GM18502 (cell line): Measurements from ENCODE around the gene BLNK.

Experiments
- ATAC-seq: cut with Tn5 transposase; IDR thresholded peaks from one replicate; pipeline ENCODE4 v1.9.1; 2021; ENCODE audit warnings: mild to moderate bottlenecking; ENCODE audit not compliant: unreplicated experiment, poor library complexity

Gene BLNK

DNA sequence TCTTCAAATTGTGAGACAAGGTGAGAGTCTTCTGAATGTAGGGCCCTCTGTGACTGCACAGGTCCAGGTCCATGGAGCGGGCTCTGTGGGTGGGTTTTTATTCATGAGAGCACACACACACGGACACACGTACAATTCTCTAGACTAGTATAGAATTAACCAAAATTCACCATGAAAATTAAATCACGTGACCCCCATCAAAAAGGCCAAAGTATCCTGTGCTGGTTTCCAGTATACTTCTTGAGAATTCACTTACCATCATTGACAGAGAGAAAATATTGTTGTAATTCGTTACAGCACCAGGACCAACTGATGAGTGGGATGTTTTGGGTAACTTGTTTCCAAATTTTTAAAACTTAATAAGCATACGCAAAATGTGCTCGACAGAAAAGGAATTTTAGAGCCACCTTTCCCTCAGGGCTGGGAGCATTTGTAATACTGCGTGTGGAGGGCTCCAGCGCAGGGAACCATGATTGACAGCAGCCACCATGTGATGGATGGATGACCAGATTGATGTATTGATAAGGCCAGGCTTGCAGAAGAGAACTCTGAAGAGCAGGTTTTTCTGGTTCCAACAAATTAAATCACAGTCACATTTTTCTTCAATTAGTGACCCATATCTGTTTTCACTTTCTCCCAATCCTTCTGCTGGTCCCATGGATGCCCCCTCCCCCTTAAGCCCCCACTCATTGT is 18.0 kb upstream of the BLNK start:
- no peak for ATAC-seq

DNA sequence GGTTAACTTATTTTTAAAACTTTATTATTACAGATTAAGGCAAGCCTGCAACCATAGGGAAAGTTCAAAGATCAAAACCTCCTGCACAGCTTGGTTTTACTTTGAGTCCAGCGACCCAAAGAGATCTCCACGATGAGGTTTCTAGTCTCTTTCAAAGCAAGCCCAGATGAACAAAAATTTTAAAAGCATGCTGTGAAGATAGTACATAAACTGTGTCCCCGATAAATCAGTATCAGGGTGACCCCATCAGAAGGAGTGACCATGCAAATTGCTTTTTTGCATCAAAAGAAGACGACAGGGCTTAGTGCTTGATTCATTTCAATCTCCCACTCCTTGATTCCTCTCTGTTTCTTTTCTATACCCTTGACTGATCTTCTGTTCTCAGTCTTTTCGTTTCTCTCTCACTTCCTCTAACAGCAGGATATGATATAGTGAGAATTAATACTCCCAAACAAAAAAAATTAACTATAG is 16.8 kb upstream of the BLNK start:
- peak; percentile 79 for ATAC-seq

DNA sequence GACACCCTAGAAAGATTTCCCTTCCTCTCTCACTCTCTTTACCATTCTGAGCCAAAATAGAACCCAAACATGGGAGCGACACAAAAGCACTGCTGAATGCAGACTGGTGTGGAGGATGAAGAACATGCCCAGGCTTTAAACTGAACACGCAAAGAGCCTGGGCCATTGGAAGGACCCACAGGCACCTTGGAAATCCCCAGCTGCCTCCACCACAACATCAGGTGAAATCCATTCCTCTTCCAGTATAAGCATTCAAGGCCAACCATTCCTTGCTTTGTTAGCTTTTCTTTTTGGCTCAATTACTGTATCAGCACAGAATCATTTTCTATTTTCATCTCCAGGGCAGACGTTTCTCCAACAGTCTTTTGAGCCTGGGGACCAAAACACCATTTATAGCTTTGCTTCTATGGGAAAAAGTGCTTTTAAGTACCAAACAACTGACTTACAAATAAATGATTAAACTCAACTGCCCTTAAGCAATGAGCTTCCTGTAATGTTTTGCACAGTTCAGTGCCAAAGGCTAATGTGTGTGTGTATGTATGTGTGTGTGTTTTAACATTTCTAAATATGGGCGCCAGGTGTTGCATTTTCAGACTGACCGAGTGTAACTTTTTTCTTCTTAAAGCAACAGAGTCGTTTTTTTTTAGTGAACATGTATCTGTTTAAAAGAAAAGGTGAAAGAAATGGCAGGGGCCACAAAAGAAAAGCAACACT is 16.2 kb upstream of the BLNK start:
- ATAC-seq, result peak; percentile 50

DNA sequence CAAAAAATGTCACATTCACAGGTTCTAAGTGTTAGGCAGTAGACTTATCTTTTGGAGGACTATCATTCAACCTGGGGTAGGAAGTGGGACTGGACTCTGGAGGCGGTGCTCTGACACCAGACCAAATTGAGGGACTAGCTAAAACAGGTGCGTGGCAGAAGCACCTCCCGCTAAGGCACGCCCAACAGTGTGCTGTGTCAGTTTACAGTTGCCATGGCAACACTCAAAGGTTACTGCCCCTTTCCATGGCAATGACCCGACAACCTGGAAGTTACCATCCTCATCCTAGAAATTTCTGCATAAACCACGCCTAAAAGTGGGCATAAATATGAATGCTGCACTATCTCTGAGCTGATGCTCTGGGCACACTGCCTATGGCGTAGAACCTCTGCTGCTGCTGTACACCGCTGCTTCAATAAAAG is 14.0 kb upstream of the BLNK start:
- no peak for ATAC-seq

DNA sequence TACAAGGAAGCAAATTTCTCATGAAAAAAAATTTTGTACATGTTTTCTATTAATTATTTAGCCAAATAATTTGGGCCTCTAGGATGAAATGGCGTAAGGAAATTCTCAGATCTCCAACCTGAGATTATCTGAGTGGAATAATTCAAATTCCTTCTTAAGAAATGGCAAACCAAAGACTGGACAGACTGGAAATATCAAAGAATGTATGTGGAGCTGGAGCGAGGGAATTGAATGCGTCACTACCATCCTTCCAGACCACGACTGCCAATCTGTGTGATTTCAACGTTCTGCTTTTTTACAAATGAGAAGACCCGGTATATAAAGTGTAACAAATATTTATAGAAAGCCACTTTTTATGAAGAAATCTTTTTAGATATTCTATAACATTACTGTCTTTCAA is 12.4 kb upstream of the BLNK start:
- ATAC-seq, result no peak

DNA sequence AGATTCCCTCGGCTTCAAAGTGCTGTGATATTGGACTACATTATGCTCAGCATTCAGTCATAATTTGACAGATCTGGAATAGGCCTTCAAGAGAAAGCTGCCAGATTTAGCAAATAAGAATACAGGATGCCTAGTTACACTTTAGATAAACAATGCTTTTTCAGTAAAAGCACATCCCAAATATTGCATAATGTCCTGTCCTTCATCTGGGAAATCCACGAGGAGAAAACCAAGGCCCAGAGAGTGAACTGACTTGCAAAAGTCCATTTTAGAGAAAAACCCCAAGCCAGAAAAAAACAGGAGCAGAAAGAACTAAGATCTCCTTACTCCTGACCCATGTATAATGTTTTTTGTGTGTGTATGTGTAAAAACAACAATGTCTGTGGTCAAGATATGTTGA is 12.0 kb upstream of the BLNK start:
- no peak for ATAC-seq

DNA sequence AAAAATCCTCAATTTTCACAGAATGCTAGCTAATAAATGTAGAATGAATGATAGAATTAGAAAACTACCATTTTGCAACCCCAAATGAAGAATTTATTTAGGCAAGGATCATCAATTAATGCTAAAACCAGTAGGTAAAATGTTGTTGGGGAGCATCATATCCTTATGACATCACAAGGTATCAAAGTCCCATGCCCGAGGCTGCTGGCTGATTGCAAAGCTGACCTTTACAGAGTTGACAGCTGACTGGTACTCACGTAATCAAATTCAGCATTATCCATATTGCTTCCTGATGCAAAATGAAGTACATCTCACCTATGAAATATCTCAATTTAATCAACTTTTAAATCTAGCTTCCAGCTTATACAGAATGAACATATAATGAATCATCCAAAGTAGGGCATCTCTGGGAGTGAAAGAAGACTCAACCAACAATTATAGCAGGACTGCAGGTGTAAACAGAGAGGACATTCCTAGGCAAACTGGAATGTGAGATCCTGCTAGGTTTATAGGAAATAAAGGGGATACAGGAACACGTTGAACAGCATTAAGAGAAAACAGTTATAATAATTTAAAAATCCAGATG is 10.2 kb upstream of the BLNK start:
- no peak for ATAC-seq

DNA sequence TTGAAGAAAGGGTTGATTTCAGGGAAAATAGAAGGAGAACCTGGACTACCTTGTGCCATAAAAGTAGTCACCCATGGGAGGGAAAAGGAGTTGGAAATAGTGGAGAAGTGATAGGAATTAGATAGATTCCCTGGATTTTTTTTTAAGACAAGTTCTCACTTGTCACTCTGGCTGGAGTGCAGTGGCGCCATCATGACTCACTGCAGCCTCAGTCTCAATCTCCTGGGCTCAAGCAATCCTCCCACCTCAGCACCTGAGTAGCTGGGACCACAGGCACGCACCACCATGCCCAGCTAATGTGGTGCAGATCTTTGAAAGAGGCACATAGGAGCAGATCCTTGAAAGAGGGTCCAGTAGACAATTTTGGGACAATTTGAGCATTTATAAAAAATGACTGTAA is 9.5 kb upstream of the BLNK start:
- ATAC-seq, result no peak

DNA sequence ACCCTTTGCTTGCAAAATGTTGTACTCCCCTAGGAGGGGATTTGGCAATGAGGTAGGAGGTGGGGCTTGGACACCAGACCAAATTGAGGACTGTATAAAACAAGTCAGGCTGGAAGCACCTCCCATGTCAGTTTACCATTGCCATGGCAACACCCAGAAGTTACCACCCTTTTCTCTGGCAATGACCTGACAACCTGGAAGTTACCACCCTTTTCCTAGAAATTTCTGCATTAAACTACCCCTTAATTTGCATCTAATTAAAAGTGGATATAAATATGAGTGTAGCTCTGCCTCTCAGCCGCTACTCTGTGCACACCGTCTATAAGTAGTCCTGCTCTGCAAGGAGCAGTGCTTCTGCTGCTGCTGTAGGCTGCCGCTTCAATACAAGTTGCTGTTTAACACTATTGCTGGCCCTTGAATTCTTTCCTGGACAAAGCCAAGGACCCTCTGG is 7.8 kb upstream of the BLNK start:
- ATAC-seq, result no peak

DNA sequence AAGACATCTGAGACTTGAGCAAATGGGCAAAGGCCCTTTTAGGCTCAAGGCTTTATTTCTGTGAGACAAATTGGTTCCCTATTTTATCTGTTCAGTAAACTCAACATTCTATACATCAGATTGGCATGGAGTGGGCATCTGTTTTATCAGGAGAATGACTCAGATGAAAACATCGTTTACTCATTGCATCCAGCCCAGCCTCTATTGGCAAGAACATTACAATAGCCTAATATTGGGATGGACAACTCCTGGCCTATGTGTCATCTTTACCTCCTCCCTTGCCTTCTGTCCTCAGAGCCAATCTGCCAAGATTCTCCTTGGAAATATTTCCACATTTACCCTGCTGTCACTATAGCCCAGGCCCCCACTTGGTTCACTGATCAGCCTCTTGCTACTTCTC is 5.5 kb upstream of the BLNK start:
- no peak for ATAC-seq

DNA sequence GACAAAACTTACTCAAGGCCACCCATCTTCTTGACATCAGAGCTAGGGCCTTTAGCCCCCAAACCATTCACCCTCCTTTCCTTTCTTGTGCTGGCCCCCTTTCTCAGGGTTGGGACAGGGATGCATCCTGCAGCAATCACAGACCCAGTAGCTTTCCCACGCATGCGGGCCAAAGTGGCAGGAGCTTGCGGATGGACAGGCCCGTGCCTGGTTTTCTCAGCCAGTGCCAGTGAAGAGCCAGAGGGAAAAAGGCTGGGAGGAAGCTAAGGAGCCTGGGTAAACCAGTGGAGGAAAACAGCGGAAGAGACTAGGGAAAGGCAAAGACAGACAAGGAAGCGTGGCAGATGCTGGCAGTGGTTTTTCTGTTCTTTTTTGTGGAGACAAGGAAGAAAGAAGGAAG is 5.1 kb upstream of the BLNK start:
- no peak for ATAC-seq

DNA sequence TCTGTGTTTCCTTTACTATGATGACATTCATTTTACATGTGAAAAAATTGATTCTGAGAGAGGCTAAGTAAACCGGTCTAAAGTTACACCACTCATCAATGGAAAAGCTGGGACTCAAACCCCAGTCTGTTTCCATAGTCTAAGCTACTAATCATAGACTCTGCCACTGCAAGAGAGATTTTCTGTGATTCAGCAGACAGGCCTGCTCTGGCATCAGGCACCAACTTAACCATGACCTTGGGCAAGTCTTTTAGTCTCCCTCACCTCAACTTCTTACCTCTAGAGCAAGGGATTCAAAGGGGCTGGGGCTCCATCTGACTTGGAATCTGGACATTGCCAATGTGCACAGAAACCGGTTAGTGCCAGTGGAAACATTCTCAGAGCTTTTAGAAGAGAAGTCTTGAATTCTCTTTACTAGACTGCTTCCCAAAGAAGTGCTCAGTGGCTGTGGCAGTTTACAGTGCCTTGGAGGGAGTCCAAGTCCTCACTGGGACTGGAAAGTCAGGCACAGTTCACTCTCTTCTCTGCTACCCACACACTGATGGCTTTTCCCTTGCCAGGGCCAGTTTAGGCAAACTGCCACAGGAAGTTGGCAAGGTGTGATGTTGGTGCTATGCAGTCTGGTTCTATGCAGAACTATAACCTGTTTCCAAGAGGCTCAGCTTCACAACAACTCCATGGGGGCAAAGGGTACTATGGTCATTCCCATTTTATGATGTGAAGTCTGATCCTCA is 4.5 kb upstream of the BLNK start:
- no peak for ATAC-seq

DNA sequence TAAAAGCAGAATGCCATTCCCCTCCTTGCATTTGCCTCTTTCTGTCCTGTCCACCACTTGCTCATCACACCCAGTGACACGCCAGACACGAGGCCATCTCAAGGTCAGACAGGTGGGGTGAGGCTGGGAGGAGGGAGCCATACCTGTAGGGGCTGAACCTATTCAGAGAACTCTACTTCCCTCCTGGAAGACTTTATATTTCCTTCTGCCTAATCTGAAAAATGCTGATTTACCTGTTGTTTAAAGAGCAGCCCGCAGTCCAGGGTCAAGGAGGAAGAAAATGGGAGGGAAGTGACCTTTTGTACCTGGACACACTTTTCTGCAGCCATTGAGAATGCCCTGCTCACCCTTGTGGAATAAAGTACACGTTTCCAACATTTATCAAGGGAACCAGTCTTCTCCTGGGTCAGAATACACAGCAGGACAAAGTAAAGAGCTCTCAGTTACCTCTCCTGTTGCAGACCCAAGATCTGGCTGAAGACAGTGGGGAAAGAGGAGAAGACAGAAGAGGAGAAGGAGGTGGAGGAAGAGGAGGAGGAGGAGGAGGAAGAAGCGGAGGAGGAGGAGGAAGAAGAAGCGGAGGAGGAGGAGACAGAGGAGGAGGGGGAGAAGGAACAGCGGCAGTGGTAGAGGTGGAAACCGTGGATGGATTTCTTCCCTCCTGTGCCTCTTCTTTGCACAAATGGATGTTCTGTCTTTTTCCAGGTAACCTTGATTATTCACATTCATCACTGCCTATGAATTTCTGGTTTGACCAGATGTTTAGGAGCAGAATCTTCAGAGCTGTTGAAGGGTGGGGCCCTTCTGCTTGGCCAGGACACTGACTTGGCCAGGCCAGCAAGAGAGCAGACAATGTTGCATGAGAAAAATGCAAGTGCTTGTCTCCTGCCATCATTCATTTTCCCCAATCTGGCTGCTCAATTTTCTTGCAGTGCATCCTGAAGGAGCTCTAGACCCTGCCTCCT is 1.2 kb upstream of the BLNK start:
- no peak for ATAC-seq

DNA sequence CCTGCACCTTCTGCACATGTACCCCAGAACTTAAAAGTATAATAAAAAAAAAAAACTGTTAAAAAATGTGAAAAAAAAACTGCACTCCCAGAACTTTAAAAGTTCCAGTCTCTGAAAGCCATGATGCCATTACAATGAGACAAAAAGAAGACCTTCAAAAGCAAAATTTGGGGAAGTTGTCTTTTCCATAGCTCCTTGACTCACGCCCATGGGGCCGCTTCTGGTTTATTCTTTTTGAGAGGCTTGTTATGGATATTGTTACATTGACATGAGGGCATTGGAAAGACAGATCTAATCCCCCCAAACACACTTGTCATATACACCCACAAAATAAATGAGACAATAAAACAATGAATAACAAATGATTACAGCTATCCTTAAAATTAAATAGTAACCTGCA is 798 bp downstream of the BLNK start:
- ATAC-seq, result no peak

DNA sequence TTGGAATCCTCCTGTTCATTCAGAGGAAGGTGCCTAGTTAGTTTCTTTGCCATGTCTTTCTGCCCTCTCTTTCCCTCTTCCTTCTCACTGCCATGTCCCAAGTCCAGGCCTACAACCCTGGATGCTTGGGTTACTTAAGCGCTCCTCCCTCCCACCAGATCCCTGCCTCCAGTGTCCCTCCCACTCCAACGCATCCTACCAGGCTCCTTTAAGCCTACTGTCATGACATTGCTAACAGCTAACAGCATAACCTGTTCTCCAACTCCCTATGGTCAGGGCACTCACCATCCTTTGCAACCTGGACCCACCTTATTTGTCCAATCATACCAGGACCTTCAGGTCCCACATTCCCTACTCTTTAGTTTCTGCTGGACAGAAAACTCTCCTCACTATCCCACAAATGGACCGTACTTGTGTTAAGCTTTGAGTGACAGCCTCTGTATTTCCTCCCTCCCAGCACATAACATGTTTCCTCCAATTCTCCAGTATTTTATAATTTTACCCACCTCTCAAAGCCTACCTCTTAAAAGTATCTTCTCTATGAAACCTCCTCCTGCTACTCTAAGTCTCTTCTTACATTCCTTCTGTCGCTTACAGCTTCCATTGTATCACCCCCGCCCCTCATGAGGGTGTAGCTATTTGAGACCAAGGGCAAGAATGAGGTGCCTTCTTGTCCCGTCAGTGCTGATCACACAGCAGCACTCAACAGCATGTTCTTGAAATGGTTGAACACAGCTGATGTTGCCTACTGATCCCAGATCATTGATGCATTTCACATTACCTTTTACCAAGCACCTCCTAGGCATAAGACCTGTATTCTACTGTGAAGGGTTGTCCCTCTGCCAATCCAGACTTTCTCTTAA is 1.7 kb downstream of the BLNK start:
- ATAC-seq, result no peak

DNA sequence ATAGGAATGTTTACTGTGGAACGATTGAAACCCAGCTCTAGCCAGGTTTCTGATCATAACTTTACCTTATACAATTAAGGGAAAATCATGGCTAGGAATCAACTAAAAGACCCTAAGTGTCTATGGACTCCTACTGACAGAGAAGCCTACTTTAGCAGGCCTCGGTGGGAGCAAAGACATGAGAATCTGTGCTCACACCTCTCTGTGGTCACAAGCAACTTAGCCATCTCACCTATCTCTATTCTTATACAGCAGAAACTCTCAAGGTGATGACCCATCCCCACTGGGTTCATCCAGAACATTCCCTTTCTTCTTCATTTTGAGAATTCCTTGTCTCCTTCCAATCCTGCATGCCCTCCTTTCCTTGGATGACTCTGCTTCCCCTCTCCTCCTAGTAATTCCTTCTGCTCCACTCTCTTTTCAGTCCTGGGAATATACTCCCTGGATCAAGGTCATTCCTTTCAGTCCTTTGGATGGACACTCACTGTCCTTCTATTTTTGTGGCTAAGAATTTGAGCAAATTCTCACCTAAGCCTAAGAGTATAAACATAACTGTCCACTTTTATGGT is 2.9 kb downstream of the BLNK start:
- no peak for ATAC-seq

DNA sequence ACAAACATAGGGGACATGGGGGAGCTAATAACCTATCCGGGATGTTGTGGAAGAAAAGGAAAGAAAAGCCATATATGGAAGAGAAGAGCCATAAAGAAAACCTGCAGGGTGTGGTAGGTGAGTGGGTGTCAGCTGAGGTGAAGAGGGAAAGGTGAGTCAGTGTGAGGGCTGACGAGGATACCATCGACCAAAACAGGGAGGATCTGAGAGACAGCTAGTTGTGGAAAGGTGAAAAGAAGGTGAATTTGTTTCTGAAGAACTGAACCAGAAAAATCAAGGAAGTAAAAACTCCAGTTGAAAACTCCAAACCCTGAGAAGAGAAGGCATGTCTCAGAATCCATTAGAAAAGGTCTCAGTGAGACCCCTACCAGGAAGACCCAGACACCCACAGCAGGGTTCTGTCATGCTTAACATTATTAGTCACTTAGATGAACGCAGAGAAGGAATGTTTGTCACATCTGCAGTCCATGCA is 4.1 kb downstream of the BLNK start:
- ATAC-seq, result no peak

DNA sequence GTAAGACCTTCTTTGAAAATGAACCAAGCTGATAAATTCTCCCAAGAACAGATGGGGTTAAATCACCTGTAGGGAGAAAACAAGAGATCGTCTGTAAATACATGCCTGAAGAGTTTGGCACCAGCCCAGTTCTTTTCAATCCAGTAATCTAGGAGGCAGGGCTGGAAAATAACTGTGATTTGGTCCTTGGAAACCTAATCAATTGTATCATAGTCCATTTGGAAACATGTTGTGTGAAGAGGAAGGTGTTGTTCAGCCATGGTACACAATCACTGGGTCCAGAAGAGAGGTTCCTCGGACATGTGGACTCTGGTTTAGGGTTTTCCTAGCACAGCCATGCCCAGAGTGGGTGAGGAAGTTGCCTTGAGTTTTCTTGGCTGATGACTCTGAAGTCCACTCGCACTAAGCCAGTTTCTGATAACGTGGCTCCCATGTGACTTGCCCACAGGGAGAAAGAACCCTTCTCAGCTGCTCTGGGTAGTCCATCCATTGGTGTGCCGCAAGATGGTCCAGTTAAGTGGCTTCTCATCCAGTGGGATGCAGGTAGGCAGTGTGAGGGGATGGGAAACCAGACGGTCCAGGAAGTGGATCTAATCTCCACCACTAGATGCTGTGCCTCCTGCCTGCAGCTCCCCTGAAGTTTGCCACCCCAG is 5.1 kb downstream of the BLNK start:
- no peak for ATAC-seq
